Activated gamma-delta T cell treated with anti-CD3 and anti-CD28 coated beads, Interleukin-2, amount 50 U/mL, for 16 hours (primary cell): ENCODE results near the gene EIF2B2.

ENCODE experiments used
- DNase-seq: peaks from one replicate; pipeline ENCODE4 v3.0.0-alpha.2; 2020; ENCODE audit warnings: low read depth

Gene EIF2B2

GRCh38 chr14:75002392-75003249 is at the start of gene EIF2B2:
EIF2B2 (plus strand) TSS chr14:75002921; CDS start chr14:75002991, 70 bp downstream.
- DNase-seq: peak; percentile 99

- no peak for DNase-seq
Measured at GRCh38 chr14:74953686-74954085, 49.0 kb upstream of the EIF2B2 start.

- no peak for DNase-seq
Measured at GRCh38 chr14:74954232-74954946, 48.3 kb upstream of the EIF2B2 start.

- no peak for DNase-seq
Measured at GRCh38 chr14:74954947-74955228, 47.8 kb upstream of the EIF2B2 start.

GRCh38 chr14:74955229-74956026 is 47.3 kb upstream of the EIF2B2 start, which contains the start of gene PGF:
PGF (minus strand) TSS chr14:74955597; CDS start chr14:74955242, 355 bp downstream.
- no peak for DNase-seq

GRCh38 chr14:74956027-74956279 is 46.8 kb upstream of the EIF2B2 start:
- DNase-seq: no peak

- DNase-seq: no peak
Measured at GRCh38 chr14:74956280-74957072, 46.2 kb upstream of the EIF2B2 start.

GRCh38 chr14:74959596-74960180 is 43.0 kb upstream of the EIF2B2 start:
- no peak for DNase-seq

- DNase-seq: no peak
Measured at GRCh38 chr14:74960736-74961135, 42.0 kb upstream of the EIF2B2 start.

- no peak for DNase-seq
Measured at GRCh38 chr14:74961238-74961911, 41.3 kb upstream of the EIF2B2 start.

GRCh38 chr14:74962046-74962445 is 40.7 kb upstream of the EIF2B2 start:
- DNase-seq: no peak

GRCh38 chr14:74962493-74962892 is 40.2 kb upstream of the EIF2B2 start:
- DNase-seq: no peak

GRCh38 chr14:74963178-74963704 is 39.5 kb upstream of the EIF2B2 start:
- DNase-seq: no peak

- no peak for DNase-seq
Measured at GRCh38 chr14:74963705-74964271, 38.9 kb upstream of the EIF2B2 start.

- no peak for DNase-seq
Measured at GRCh38 chr14:74964787-74965485, 37.8 kb upstream of the EIF2B2 start.

GRCh38 chr14:74965486-74966153 is 37.1 kb upstream of the EIF2B2 start:
- DNase-seq: no peak

- no peak for DNase-seq
Measured at GRCh38 chr14:74968811-74969210, 33.9 kb upstream of the EIF2B2 start.

- DNase-seq: peak; percentile 4
Measured at GRCh38 chr14:74973003-74973653, 29.6 kb upstream of the EIF2B2 start.

GRCh38 chr14:74973905-74974363 is 28.8 kb upstream of the EIF2B2 start:
- DNase-seq: no peak
